ENCODE data around the gene TMEM33.

The TMEM33 gene

GRCh38 chr4:41888687-41889074 is 46.5 kb upstream of the TMEM33 start:
- Histone ChIP-seq H3K4me3 (ENCODE audit: low read depth, low read length) (no peak overlapping the region), H3K36me3 (ENCODE audit: control insufficient read depth in 2 of 2, insufficient read depth in 1 of 2, low read length in 2 of 2) (no peaks in the 10 kb centered on the region), H3K4me1 (ENCODE audit: control insufficient read depth, insufficient read depth, low read length) (no peaks in the 10 kb centered on the region), H3K9me3 (ENCODE audit: control insufficient read depth, insufficient read depth, low read depth, low read length) (no peaks in the 10 kb centered on the region), H3K27ac (ENCODE audit: extremely low read depth, low read depth, low read length) (no peak overlapping the region)
- ChIA-PET POLR2A (no interaction called here), CTCF (interaction anchor here (0.5 to 6.1 kb wide), 13 partner anchors 9 to 608 kb away, joined by 3 to 60 read pairs (median 5); no protein-coding TSS in a partner anchor)
- TF ChIP-seq MZF1 (tag by site-specific recombination; IDR thresholded peaks at IDR 0.05; ENCODE audit: borderline replicate concordance) (no peak), BCL11B (tag by site-specific recombination; IDR thresholded peaks at IDR 0.05; ENCODE audit: low read depth) (no peak), ZNF473 (tag by site-specific recombination; IDR thresholded peaks at IDR 0.05) (no peak), ZNF747 (tag by site-specific recombination; IDR thresholded peaks at IDR 0.05) (no peak), ZNF26 (tag by site-specific recombination; IDR thresholded peaks at IDR 0.05) (no peak), ZNF645 (tag by site-specific recombination; IDR thresholded peaks at IDR 0.05) (no peak), ZNF768 (tag by site-specific recombination; IDR thresholded peaks at IDR 0.05) (no peak), ZNF121 (tag by site-specific recombination; IDR thresholded peaks at IDR 0.05) (no peak), ZFP41 (tag by site-specific recombination; IDR thresholded peaks at IDR 0.05; ENCODE audit: borderline replicate concordance) (no peak), ZNF174 (tag by site-specific recombination; IDR thresholded peaks at IDR 0.05) (no peak), ZXDB (tag by site-specific recombination; IDR thresholded peaks at IDR 0.05) (no peak), ZSCAN23 (tag by site-specific recombination; IDR thresholded peaks at IDR 0.05) (no peak), ZNF629 (tag by site-specific recombination; IDR thresholded peaks at IDR 0.05) (no peak), MEIS1 (CRISPR knock-in tag; IDR thresholded peaks at IDR 0.05; ENCODE audit: borderline replicate concordance) (no peak), MYNN (tag by site-specific recombination; IDR thresholded peaks at IDR 0.05; ENCODE audit: borderline replicate concordance) (no peak), ZNF169 (tag by site-specific recombination; IDR thresholded peaks at IDR 0.05) (no peak)
- TF ChIP-seq, protein P1, sequence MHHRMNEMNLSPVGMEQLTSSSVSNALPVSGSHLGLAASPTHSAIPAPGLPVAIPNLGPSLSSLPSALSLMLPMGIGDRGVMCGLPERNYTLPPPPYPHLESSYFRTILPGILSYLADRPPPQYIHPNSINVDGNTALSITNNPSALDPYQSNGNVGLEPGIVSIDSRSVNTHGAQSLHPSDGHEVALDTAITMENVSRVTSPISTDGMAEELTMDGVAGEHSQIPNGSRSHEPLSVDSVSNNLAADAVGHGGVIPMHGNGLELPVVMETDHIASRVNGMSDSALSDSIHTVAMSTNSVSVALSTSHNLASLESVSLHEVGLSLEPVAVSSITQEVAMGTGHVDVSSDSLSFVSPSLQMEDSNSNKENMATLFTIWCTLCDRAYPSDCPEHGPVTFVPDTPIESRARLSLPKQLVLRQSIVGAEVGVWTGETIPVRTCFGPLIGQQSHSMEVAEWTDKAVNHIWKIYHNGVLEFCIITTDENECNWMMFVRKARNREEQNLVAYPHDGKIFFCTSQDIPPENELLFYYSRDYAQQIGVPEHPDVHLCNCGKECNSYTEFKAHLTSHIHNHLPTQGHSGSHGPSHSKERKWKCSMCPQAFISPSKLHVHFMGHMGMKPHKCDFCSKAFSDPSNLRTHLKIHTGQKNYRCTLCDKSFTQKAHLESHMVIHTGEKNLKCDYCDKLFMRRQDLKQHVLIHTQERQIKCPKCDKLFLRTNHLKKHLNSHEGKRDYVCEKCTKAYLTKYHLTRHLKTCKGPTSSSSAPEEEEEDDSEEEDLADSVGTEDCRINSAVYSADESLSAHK (tag by site-specific recombination; IDR thresholded peaks at IDR 0.05): no peak

- Histone ChIP-seq H3K4me3 (ENCODE audit: low read depth, low read length) (no peak overlapping the region), H3K4me1 (ENCODE audit: control insufficient read depth, insufficient read depth, low read length) (no peaks in the 10 kb centered on the region), H3K27ac (ENCODE audit: extremely low read depth, low read depth, low read length) (no peak overlapping the region), H3K9me3 (ENCODE audit: control insufficient read depth, insufficient read depth, low read depth, low read length) (no peaks in the 10 kb centered on the region), H3K36me3 (ENCODE audit: control insufficient read depth in 2 of 2, insufficient read depth in 1 of 2, low read length in 2 of 2) (no peaks in the 10 kb centered on the region)
- ChIA-PET POLR2A (no interaction called here), CTCF (interaction anchor here (1.2 to 3.0 kb wide), 5 partner anchors 28 to 609 kb away, joined by 4 to 19 read pairs (median 5); no protein-coding TSS in a partner anchor)
- no peak for TF ChIP-seq ZNF239 (tag by site-specific recombination; IDR thresholded peaks at IDR 0.05)
- peak; percentile 52 for TF ChIP-seq GLIS1 (tag by site-specific recombination; IDR thresholded peaks at IDR 0.05)
Measured at GRCh38 chr4:41889317-41889716, 45.9 kb upstream of the TMEM33 start.
